Jurkat, Clone E6-1 (cell line): ENCODE results near the gene HSPA8. TPM values are rescaled to one million over a fixed set of nuclear protein-coding genes. Genes with fewer than 3 reads are reported as not detected.
A peak's percentile ranks its signal among the peaks of the same experiment; 100 is the strongest.
"Not testable (repeated sequence)": the region's sequence is repeated elsewhere in the genome, so short reads cannot be mapped to it uniquely, and the experiment has no call there.

Experiments
- DNase-seq: peaks from one replicate; pipeline ENCODE4 v3.0.0-alpha.2; 2011; ENCODE audit warnings: low read depth, low spot score
- H3K4me3 ChIP-seq: 2 replicates; pipeline ENCODE4 v1.5.1; 2011; ENCODE audit warnings: mild to moderate bottlenecking, low read length, control low read depth, moderate library complexity
- polyA plus RNA-seq: library from polyadenylated mRNA; unstranded; fragments of >200 nt; gene quantifications from one replicate; pipeline ENCODE4 v1.2.1, GENCODE V29; 2012; ENCODE audit warnings: missing spikeins; ENCODE audit not compliant: insufficient read length, insufficient read depth

HSPA8 gene
- polyA plus RNA-seq = 2,315 TPM

DNA sequence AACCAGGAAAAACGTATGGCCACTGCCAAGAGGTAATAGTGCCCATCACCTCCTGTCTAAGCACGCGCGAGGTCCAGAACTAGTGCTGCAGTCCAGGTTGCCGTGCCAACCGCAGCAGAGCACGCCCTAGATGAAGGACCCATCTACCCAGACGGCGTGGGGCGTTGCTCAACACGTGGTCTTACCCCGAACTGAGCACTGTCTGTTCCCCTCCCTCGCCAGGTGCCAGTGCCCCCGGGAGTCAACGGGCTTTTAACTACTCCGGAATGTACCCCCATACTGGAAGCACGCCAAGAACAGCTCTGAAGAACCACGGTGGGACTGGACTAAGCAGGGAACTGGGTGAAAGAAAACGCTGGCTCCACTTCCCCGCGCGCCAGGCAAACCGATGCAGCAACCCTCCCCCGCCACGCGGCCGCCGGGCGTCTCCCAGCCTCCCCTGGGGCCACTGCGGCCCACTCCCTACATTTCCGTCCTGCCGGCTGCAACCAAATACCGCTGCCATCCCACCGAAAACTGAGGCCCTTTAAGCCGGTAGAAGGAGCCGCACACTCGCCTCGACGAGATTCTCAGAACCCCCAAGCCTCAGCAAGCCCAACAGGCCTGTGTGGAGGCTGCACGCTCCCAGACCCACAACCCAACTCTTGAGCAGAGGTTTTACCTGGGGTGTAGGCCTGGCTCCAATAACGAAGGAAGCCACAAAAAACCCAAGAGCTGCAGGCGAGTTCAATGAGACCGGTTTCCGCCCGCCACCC, at the start of gene HSPA8:
Gene HSPA8, minus strand, starts transcription at position 734 of the 755 bp plus-strand sequence. CDS start 812 bp downstream, outside the sequence.
- peak within 1 kb of the TSS; percentile 68 for H3K4me3 ChIP-seq
- DNase-seq = no peak

DNA sequence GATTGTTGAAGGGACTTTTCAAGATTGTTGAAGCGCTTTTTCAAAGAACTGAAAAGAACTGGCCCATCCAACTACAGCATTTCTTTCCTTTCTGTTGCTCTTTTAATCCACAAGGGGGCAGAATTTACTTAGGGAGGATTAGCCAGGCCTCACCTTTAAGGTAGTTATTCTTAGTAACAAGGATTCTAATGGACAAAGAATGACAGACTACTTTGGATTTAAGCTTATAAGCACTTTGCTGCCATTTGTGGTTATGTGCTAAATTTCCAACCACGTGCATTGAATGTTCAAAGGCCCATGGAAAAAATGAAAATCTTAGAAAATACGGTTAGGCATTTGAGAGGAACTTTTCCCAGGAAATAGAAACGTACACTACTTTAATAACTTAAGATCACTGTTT, 49.5 kb upstream of the HSPA8 start:
- no peak overlapping the region for H3K4me3 ChIP-seq
- DNase-seq = peak; percentile 34

DNA sequence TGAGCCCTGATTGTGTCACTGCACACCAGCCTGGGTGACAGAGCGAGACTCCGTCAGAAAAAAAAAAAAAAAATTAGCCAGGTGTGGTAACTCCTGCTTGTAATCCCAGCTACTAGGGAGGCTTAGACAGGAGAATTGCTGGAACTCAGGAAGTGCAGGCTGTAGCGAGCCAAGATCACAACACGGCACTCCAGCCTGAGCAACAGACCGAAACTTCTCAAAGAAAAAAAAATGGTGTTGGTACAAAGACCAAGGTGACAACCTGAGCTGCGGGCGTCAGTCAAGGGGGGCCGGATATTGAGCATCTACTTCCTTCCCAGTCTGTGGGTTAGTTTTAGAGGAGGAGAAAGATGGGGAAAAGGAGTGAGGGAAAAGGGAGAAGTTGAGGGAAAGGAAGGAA, 48.5 kb upstream of the HSPA8 start:
- no peak overlapping the region for H3K4me3 ChIP-seq
- DNase-seq = no peak

DNA sequence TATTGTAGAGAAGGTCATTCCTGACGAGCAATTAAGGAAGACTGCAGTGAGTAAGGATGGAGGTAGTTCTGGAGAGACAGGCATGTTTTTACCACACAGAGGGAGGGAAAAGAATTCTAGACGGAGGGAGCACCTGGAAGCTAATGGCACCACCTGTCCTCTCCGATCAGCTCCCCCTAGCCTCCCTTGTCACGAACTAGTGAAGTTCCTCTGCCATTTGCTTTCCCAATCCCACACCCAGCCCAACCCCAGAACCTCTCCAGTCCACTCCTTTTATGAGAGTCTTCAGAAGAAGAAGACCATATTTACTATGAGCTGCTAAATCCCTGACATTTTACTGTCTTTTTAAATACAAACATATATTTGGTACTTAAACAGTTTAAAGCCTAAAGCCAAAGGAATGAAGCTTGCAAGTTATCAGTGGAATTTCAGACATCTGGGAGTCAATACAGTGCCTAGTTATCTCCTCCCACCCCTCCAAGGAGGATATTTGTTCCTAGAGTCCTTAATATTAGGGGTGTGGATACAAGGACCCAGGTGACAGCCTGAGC, 46.1 kb upstream of the HSPA8 start:
- DNase-seq = no peak
- no peak overlapping the region for H3K4me3 ChIP-seq

DNA sequence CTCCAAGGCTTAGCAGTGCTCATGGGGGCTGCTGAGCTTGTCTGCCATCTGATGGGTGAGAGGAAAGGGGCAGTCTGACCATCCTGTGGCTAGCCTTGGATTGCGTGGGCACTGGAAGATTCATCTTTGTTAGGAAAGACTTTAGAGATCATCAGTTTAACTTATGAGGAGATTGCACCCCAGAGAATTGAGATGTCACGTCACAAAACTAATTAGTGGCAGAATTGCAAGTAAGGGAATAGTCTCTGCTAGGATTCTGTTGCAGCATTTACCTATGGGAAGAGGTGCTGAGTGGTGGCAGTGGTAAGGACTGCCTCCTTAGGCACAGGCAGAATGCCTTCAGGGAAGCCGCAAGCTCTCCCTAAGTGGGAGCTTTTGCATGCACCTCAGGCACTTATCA, 42.8 kb upstream of the HSPA8 start:
- no peak for DNase-seq
- no peak overlapping the region for H3K4me3 ChIP-seq

DNA sequence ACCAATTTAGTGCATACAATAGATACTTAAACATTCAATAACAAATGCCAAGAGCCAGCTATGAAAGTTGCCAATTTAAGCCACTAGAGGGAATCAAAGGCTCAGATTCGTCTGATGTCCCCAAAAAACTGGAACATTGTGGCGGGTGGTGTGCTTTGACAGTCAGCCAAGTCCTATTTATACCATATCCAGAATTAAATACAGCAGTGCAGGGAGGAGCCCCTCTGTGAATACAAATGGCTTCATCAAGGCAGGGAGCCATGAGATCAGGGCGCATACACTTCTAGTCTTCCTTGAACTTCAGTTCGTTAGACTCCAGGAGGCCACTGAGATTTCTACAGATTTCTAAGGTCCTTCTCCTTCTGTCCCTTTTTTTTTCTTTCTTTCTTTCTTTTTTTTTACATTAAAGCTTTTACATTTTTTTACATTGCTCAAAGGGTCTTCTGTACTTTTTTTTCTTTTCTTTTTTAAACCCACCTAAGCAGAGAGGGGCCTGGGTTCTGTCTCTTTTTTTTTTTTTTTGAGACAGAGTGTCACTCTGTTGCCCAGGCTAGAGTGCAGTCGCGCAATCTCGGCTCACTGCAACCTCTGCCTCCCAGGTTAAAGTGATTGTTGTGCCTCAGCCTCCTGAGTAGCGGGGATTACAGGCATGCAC, 41.5 kb upstream of the HSPA8 start:
- DNase-seq = peak; percentile 40
- no peak overlapping the region for H3K4me3 ChIP-seq

DNA sequence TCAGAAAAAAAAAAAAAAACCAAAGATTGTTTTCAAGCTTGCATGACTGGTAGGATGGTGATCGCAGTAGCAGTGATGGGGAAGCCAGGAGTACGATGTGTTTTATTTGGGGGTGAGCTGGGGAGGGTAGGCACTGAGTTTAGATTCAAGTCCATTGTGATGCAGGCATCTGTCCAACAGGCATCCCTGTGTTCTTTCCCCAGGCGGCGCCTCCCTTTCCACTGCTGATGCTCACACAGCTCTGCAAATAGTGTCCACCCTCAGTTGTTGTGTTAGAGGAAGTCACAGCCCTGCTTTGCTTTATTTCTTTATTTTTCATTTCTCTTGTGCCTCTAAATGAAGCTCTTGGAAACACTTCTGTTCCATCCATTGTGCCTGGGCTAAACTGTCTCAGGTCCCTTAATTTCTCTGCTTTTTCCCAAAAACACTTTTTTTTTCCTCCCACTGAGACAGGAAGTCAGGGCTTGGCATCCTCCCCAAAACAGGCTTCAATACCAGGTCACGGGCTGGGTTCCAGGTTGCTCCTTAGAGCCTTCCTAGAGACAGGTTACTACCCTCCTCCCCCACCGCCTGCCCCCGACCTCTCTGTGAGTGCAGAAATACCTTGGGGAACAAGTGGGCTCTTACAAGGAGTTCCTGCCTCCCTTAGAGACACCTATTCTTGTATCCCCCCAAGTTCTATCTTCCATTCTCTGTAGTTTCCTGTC, 38.6 kb upstream of the HSPA8 start:
- DNase-seq = no peak
- no peak overlapping the region for H3K4me3 ChIP-seq

DNA sequence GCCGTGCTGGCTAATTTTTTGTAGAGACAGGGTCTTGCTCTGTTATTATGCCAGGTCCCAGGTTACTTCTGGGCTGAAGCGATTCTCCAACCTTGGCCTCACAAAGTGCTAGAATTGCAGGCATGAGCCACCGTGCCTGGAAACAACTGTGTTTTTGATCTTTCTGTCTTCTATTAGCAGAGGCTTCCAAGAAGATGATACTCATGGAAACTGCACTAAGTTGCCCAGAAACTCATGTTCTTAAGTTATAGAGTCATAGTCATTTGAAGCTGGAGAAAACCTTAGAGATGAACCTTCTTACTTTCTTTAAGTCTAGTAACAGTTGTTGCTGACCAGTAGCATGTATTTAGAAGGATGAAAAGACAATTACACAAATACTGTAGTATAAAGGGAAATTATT, 37.1 kb upstream of the HSPA8 start:
- no peak overlapping the region for H3K4me3 ChIP-seq
- DNase-seq = no peak

DNA sequence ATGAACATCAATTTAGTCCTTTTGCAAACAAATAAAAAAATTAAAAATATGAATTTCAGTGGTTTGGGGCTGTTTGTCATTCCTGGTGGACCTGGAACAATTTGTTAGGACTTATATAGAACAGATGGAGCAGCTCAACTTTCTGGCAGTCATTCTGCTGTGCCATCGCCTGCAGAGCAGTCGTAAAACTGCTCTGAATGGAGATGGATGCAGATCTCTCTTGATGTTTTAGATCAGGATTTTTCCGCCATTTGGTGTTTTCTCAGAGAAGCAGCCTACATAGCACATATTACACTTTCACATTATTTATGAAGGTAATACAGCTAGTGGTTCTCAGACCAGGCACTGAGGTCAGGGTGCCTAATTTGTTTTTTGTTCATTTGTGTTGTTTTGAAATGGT, 31.8 kb upstream of the HSPA8 start:
- H3K4me3 ChIP-seq = no peak overlapping the region
- DNase-seq = no peak

DNA sequence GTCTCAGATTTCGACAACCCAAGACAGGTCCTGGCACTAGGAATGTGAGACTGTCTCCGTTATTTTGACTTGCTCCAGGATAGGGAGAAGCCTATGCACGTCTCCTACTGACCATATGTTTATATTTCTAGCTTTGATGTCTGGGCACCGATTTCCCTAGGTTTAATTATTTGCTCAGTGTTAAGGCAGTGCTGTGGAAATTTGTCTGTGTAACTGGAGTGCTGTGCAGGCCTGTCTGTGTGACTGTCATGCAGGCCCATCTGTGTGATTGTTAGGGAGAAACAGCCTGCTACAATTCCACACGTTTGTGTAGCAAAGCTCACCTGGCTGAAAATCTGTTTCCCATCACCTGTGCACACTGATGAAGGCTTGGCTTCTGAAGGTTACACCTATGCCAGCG, 29.6 kb upstream of the HSPA8 start:
- no peak for DNase-seq
- no peak overlapping the region for H3K4me3 ChIP-seq

DNA sequence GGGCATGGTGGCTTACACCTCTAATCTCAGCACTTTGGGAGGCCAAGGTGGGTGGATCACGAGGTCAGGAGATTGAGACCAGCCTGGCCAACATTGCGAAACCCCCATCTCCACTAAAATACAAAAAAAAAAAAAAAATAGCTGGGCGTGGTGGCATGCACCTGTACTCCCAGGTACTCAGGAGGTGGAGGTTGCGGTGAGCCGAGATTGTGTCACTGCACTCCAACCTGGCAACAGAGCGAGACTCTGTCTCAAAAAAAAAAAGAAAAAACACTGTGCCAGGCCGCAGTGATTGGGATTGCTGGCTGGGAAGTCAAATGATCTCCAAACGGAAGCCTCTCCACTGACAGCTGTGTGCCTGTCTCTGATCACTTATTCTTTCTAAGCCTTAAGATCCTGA, 28.2 kb upstream of the HSPA8 start:
- H3K4me3 ChIP-seq, DNase-seq: not testable (repeated sequence)

DNA sequence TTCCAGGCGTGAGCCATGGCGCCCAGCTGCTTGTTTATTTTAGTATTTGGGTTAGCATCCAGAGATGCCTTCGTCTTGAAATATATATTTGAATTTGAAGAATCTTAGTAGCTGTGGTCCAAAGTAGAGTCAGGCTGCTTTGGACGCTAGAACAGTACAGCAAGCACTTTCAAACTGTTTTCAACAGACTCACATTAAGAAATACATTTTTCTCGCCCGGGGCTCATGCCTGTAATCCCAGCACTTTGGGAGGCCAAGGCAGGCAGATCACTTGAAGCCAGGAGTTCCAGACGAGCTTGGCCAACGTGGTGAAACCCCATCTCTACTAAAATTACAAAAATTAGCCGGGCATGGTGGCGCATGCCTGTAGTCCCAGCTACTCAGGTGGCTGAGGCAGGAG, 27.0 kb upstream of the HSPA8 start:
- not testable (repeated sequence) for DNase-seq, H3K4me3 ChIP-seq

DNA sequence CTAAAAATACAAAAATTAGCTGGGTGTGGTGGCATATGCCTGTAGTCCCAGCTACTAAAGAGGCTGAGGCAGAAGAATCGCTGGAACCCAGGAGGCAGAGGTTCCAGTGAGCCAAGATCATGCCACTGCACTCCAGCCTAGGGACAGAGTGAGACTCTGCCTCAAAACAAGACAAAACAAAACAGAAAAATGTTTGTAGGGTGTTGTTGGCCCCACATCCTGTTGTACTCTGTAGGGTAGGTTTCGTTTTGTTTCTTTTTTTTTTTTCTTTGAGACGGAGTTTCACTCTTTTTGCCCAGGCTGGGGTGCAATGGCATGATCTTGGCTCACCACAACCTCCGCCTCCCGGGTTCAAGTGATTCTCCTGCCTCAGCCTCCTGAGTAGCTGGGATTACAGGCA, 25.7 kb upstream of the HSPA8 start:
- not testable (repeated sequence) for DNase-seq, H3K4me3 ChIP-seq

DNA sequence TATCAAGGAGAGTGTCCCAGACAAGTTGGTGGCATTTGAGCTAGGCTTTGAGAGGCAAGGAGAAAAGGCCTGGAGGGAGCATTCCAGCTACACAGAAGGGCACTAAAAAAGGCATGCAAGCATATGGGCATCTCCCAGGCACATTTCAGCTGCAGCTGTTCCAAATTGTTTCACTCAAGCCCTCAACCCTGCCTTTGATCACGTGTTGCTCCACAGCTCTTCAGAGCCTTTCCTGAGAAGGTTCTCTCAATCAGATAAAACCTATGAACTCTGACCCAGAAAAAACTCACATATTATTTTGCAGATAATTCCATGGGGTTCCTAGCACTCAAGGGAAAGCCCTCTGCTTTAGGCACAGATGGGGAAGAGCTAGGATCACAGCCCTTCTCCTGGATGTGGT, 24.4 kb upstream of the HSPA8 start:
- no peak for DNase-seq
- H3K4me3 ChIP-seq = no peak overlapping the region

DNA sequence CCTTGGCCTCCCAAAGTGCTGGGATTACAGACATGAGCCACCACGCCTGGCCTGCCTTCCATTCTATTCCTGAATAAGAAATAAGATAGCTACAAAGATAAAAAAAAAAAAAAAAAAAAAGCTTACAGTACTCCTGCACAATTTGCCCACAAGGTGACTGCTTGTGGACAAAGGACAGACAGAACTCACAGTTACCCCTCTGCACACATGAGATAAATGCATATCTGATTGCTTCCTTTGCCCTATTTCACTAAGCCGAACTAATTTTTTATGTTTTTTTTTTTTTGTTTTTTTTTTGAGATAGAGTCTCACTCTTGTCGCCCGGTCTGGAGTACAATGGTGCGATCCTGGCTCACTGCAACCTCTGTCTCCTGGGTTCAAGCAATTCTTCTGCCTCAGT, 23.6 kb upstream of the HSPA8 start:
- H3K4me3 ChIP-seq = no peak overlapping the region
- no peak for DNase-seq

DNA sequence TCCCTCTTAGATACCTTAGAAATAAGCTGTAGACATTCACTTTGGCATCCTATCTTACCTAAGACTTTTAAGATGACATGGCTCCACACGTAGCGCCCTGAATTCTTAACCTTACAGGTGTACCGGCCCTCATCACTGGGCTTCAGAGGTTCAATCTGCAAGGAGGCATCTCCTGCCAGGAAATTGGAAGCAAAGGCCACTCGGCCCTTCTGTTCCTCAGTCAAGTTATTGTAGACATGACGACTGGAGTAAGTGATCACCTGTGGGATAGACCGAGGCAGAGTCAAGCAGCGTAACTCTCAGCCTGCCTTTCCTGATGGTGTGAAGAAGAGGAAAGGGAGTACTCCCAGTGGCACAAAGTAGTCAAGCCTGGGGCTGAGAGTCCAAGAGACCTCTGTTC, 22.5 kb upstream of the HSPA8 start:
- no peak overlapping the region for H3K4me3 ChIP-seq
- DNase-seq = no peak

DNA sequence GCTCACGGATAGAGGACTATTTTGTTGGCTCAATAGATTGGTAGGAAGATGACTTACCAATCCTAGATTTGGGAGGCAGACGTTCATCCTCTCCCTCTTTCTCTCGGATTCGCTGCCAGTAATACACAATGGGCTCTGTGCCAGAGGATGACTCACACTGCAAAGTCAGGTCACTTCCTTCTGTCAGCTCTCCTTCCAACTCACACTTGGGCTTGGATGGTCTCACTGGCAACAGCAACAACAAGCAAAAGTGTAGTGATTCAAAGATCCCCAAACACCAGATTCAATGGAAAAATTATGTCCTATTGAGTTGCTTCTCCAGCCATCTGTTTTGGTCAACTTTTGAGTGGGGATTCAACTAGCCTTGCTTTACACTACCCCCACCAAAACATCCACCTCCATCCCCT, 21.7 kb upstream of the HSPA8 start:
- no peak for DNase-seq
- no peak overlapping the region for H3K4me3 ChIP-seq

DNA sequence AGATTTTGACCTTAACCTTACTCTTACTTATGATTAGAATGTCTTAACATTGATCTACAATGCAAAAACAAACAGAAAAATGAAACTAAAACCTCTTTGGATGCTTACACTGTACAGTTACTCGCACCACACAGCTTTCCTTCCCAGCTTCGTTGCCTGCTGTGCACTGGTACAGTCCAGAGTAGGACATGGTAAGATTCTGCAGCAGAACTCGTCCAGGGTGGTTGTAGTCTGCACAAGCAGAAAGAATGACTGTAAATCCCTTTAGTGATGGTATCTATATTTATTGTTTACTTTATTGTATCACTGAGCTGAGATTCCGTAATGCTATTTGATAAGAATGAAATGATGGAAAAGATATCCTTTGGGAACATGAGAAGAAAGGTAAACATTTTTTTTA, 21.0 kb upstream of the HSPA8 start:
- no peak overlapping the region for H3K4me3 ChIP-seq
- no peak for DNase-seq

DNA sequence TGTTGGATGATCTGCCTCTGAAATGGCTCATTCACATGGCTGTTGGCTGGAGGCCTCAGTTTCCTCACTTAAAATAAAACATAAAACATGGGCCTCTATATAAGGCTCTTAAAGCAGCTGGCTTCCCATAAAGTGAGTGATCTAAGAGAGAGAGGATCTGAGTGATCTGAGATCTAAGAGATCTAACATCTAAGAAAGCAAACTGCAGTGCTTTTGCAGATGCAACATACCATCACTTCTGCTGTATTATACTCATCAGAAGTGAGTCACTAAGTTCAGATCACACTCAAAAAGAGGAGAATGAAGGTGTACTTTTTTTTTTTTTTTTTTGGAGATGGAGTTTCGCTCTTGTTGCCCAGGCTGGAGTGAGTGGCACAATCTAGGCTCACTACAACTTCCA, 18.1 kb upstream of the HSPA8 start:
- no peak overlapping the region for H3K4me3 ChIP-seq

DNA sequence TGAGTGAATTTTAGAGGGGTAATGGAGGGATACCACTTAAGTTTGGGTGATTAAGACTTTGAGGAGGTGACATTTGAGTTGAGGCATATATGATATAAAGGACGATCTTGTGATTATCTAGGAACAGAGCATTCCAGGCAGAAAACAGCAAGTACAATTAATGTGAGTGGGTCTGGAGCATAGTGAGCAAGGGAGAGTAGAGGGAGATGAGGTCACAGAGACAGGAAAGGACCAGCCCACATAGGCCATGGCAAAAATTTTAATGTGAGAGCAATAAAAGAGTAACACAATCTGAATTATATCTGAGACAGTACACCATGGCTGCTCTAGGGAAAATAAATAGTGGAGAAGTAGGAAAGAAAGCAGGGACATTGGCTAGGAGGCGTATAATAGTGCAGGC, 14.5 kb upstream of the HSPA8 start:
- H3K4me3 ChIP-seq = no peak overlapping the region
- DNase-seq = no peak

More for the DNA sequence above, 18.1 kb upstream of the HSPA8 start:
- no peak for DNase-seq
